Adrenal gland (tissue), 12 donors: Measurements from ENCODE around the gene SCN4A. TPM values are rescaled to one million over a fixed set of nuclear protein-coding genes. Genes with fewer than 3 reads are reported as not detected.
"Not testable (repeated sequence)": the region's sequence is repeated elsewhere in the genome, so short reads cannot be mapped to it uniquely, and the experiment has no call there.

ENCODE experiments used
- DNase-seq, 7 donors: peaks; one replicate each; pipeline ENCODE4 v3.0.0-alpha.2; 2019 to 2020
- H3K27ac ChIP-seq, 5 donors: fragments of 200-600 bp; sonication (generic) in 4 of 5; 1 replicate in 3 of 5; 2 replicates in 2 of 5; pipeline versions ENCODE4 v1.5.1 to v1.8.0; 2016 to 2020; ENCODE audit warnings: mild to moderate bottlenecking in 1 of 5
- H3K27me3 ChIP-seq: fragments of 200-600 bp; 2 replicates; pipeline ENCODE4 v1.8.0; 2021
- H3K36me3 ChIP-seq, 2 donors: fragments of 200-600 bp; replicated peaks in 1 of 2; 1 replicate in 1 of 2; 2 replicates in 1 of 2; pipeline versions ENCODE4 v1.5.1 to v1.8.0; 2018 to 2022
- H3K4me1 ChIP-seq, 2 donors: fragments of 200-600 bp; replicated peaks in 1 of 2; 1 replicate in 1 of 2; 2 replicates in 1 of 2; pipeline versions ENCODE4 v1.5.1 to v1.8.0; 2018 to 2021
- H3K4me3 ChIP-seq, 4 donors: fragments of 200-600 bp; sonication (generic) in 3 of 4; one replicate each; pipeline ENCODE4 v1.5.1; 2016 to 2018
- H3K9me3 ChIP-seq, 3 donors: fragments of 200-600 bp; sonication (generic) in 1 of 3; replicated peaks in 1 of 3; 1 replicate in 2 of 3; 2 replicates in 1 of 3; pipeline versions ENCODE4 v1.5.1 to v1.8.0; 2016 to 2021
- POLR2A ChIP-seq, 2 donors: fragments of 450-650 bp; IDR thresholded peaks; one replicate each; pipeline ENCODE4 v1.6.1; 2017; ENCODE audit warnings: antibody characterized with exemption in 2 of 2, mild to moderate bottlenecking in 2 of 2, moderate library complexity in 1 of 2
- WGBS, 4 donors: extraction: QIAGEN DNeasy Blood & Tissue Kit in 2 of 4; methylation state at CpG; one replicate each; pipeline versions ENCODE4 v1.1.5 to v1.1.7; 2013 to 2017; 5-methylcytosine and 5-hydroxymethylcytosine counted together
- intact Hi-C, 2 donors: fragments of 100-400 bp; cut with DNase I; formaldehyde crosslinking; loops; one replicate each; pipeline versions ENCODE4 v1.14.1 to v1.15.0; 2022 to 2023
- polyA plus RNA-seq, 3 donors: library from polyadenylated mRNA; stranded (reverse); fragments of 200-250 nt in 2 of 3; fragments of 350-450 nt in 1 of 3; fragmentation: Illumina TruSeq in 1 of 3; extraction: RNeasy Lipid Tissue Mini Kit (QIAGEN cat#74804) in 1 of 3; gene quantifications; one replicate each; pipeline ENCODE4 v1.2.3, GENCODE V29; 2013 to 2014
- total RNA-seq, 9 donors: library from RNA; depleted of rRNA in 4 of 9; stranded (reverse); fragments of >200 nt in 4 of 9; fragments of 120-200 nt in 1 of 9; fragmentation: NEBNext Ultra II Directional in 1 of 9; extraction: Animal tissue kit (Norgen Biotek cat#: 25700) in 1 of 9; gene quantifications; one replicate each; pipeline versions ENCODE4 v1.1.0 to v1.2.4, GENCODE V29; 2013 to 2023
- TF ChIP-seq, protein P1 (sequence below), 6 experiments: fragments of 450-650 bp in 4 of 6; fragments of 200-600 bp in 2 of 6; sonication (generic) in 1 of 6; IDR thresholded peaks; 1 replicate in 5 of 6; 2 replicates in 1 of 6; pipeline versions ENCODE4 v1.5.1 to v1.8.0; 2016 to 2021; ENCODE audit warnings: antibody characterized with exemption in 6 of 6, mild to moderate bottlenecking in 2 of 6, moderate library complexity in 1 of 6
- donor health status: healthy with polysubstance abuse.
- donor health status: Bipolar disorder and iron deficiency.
- donor health status: DM: yes; HTN: yes; CAD: no.
- donor health status: DM: no; HTN: no; CAD: no.
- donor health status: DM: no; HTN: no; CAD: no.
- donor health status: DM: yes; HTN: yes; CAD: no.

SCN4A gene
- total and polyA plus RNA-seq, 12 donors = 0.30 to 4.2 (median 1.5) TPM

- WGBS, 4 donors = 93 to 98% (median 95%) methylated on average over 2 to 7 of the region's 7 CpGs
- Histone ChIP-seq H3K4me3 (no peak overlapping the region), H3K4me1 (no peaks in the 10 kb centered on the region), H3K27ac (no peak overlapping the region), H3K27me3 (peaks cover 4% of the 10 kb centered on the region), H3K36me3 (no peaks in the 10 kb centered on the region), H3K9me3 (no peaks in the 10 kb centered on the region)
- intact Hi-C loops = loop anchor here (10.0 kb wide), 2 partner anchors 110 to 370 kb away; partner anchors contain the start of gene ICAM2 (in 1 of the 2)
- DNase-seq = no peak
- TF ChIP-seq, protein P1, sequence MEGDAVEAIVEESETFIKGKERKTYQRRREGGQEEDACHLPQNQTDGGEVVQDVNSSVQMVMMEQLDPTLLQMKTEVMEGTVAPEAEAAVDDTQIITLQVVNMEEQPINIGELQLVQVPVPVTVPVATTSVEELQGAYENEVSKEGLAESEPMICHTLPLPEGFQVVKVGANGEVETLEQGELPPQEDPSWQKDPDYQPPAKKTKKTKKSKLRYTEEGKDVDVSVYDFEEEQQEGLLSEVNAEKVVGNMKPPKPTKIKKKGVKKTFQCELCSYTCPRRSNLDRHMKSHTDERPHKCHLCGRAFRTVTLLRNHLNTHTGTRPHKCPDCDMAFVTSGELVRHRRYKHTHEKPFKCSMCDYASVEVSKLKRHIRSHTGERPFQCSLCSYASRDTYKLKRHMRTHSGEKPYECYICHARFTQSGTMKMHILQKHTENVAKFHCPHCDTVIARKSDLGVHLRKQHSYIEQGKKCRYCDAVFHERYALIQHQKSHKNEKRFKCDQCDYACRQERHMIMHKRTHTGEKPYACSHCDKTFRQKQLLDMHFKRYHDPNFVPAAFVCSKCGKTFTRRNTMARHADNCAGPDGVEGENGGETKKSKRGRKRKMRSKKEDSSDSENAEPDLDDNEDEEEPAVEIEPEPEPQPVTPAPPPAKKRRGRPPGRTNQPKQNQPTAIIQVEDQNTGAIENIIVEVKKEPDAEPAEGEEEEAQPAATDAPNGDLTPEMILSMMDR (IDR thresholded peaks at IDR 0.05) = no peak
- no peak for TF ChIP-seq POLR2A (IDR thresholded peaks at IDR 0.05)
Observed at GRCh38 chr17:63914471-63914870, 58.2 kb downstream of the SCN4A start.

GRCh38 chr17:63911657-63912100, 61.0 kb downstream of the SCN4A start:
- Histone ChIP-seq H3K27ac (no peak overlapping the region), H3K9me3 (no peaks in the 10 kb centered on the region), H3K4me1 (no peaks in the 10 kb centered on the region), H3K27me3 (peaks cover 4% of the 10 kb centered on the region), H3K4me3 (no peak overlapping the region), H3K36me3 (no peaks in the 10 kb centered on the region)
- intact Hi-C loops = loop anchor here (10.0 kb wide), 2 partner anchors 113 to 373 kb away; partner anchors contain the start of gene ICAM2 (in 1 of the 2)
- no peak for TF ChIP-seq POLR2A (IDR thresholded peaks at IDR 0.05)
- TF ChIP-seq, protein P1 (IDR thresholded peaks at IDR 0.05) = peak; percentile 45 to 90 (median 67)
- WGBS, 4 donors = 35 to 66% (median 42%) methylated on average over 5 to 8 of the region's 8 CpGs
- DNase-seq = peak in 5 of 7 donors; percentile 40 to 69 (median 55)

DNA sequence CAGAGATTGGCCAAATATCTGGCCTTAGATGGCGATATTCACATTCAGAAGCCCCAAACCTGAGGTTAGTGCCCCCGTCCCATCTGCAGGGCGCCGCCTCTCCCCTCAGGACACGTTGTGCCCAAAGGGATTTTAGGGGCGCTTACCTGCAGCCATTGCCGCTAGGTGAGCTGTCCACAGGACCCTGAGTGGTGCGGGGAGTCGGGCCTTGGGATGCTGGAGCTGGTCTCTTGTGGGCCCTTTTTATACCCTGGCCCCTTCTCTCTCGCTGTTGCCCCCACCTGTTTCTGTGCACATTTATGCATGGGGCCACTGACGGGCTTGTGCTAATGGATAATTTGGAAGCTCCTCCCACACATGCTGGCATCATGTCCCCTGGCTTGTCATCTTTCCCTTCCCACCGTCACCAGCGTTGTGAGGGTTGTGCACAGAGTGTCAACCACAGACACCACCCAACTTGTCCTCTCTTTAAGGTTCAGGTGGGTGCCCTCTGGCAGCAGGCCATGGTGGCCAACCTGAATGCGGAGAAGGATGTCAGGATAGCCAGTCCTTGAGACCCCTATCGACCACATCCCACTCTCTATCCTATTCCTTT, 61.6 kb downstream of the SCN4A start, which contains the start of gene CSHL1:
Gene CSHL1, minus strand, starts transcription at position 218 of the 595 bp plus-strand sequence. Its CDS starts 62 bp downstream, at position 156.
- no peak within 1 kb of the TSS for H3K4me3 ChIP-seq
- H3K36me3 ChIP-seq = no peaks in the 10 kb centered on the region
- DNase-seq = no peak
- peaks cover 4% of the 10 kb centered on the region for H3K27me3 ChIP-seq
- intact Hi-C loops = loop anchor here (10.0 kb wide), 2 partner anchors 114 to 374 kb away; partner anchors contain the start of gene ICAM2 (in 1 of the 2)
- H3K27ac ChIP-seq = no peak within 1 kb of the TSS
- 57 to 75% (median 66%) methylated on average over 12 to 15 of the region's 15 CpGs for WGBS, 4 donors
- TF ChIP-seq, protein P1 (IDR thresholded peaks at IDR 0.05) = no peak
- H3K4me1 ChIP-seq = no peaks in the 10 kb centered on the region
- H3K9me3 ChIP-seq = no peaks in the 10 kb centered on the region

GRCh38 chr17:63910096-63910495, 62.6 kb downstream of the SCN4A start:
- WGBS, 4 donors = 80 to 87% (median 83%) methylated on average over 13 to 14 of the region's 14 CpGs

DNA sequence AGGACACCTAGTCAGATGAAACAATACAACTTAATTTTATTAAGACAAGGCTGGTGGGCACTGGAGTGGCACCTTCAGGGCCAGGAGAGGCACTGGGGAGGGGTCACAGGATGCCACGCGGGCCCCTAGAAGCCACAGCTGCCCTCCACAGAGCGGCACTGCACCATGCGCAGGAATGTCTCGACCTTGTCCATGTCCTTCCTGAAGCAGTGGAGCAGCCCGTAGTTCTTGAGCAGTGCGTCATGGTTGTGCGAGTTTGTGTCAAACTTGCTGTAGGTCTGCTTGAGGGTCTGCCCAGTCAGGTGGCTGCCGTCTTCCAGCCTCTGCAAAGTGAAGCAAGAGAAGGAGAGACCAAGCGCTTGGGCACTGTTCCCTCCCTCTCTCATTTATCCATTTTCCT, 63.1 kb downstream of the SCN4A start:
- H3K9me3 ChIP-seq, H3K27me3 ChIP-seq, intact Hi-C loops, H3K36me3 ChIP-seq, H3K4me1 ChIP-seq, H3K4me3 ChIP-seq, H3K27ac ChIP-seq: not testable (repeated sequence)
- WGBS, 4 donors = 80 to 85% (median 83%) methylated on average over 5 to 10 of the region's 10 CpGs
- DNase-seq = peak in 1 of 7 donors; percentile 12

More at GRCh38 chr17:63910096-63910495, 62.6 kb downstream of the SCN4A start:
- DNase-seq = no peak
- no peaks in the 10 kb centered on the region for H3K36me3 ChIP-seq
- H3K27me3 ChIP-seq = peaks cover 4% of the 10 kb centered on the region
- no peak for TF ChIP-seq POLR2A (IDR thresholded peaks at IDR 0.05)
- TF ChIP-seq, protein P1 (IDR thresholded peaks at IDR 0.05) = no peak
- intact Hi-C loops = loop anchor here (10.0 kb wide), 2 partner anchors 115 to 375 kb away; partner anchors contain the start of gene ICAM2 (in 1 of the 2)
- no peaks in the 10 kb centered on the region for H3K9me3 ChIP-seq
- no peak overlapping the region for H3K27ac ChIP-seq
- H3K4me1 ChIP-seq = no peaks in the 10 kb centered on the region
- H3K4me3 ChIP-seq = no peak overlapping the region

DNA sequence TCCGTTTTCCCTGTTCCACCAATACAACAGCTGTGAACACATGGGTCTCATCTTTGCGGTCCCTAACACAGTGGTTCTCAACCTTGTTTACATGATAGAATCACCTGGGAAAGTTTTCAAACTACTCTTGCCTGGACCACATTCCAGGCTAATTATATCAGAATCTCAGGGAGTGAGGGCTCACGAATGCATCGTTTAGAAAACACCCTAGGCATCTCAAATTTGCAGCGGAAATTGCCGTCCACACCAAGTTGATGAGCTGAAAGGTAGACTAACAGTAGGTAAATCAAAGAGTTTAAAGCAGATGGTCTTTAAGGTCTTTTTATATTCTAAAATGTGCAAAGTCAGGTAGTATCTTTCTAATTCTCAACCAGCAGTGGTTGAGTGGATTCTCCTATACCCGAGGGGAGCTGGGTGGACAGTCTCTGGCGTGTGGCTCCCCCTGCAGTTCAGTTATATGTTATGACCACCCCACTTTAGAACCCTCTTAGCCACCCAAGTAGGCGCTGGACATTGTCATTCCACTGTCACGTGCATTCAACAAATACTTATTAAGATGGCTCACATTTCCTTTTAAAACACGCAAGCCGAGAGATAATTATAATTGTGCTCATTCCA, 65.4 kb downstream of the SCN4A start:
- intact Hi-C loops, H3K27me3 ChIP-seq, H3K36me3 ChIP-seq, H3K4me1 ChIP-seq, DNase-seq, H3K4me3 ChIP-seq, H3K27ac ChIP-seq, H3K9me3 ChIP-seq: not testable (repeated sequence)
- 76 to 85% (median 82%) methylated on average over 10 to 12 of the region's 12 CpGs for WGBS, 4 donors

DNA sequence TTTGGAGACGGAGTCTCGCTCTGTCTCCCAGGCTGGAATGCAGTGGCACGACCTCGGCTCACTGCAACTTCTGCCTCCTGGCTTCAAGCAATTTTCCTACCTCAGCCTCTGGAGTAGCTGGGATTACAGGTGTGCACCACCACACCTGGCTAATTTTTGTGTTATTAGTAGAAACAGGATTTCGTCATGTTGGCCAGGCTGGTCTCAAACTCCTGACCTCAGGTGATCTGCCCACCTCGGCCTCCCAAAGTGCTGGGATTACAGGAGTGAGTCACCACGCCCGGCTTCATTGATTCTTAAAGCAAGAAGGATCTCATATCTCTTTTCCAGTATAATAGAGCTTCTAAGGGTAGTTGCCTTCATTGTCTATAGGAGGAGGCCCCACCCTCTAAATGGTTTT, 67.9 kb downstream of the SCN4A start:
- H3K4me3 ChIP-seq, DNase-seq, H3K27ac ChIP-seq, intact Hi-C loops, H3K27me3 ChIP-seq, H3K4me1 ChIP-seq, H3K36me3 ChIP-seq, H3K9me3 ChIP-seq: not testable (repeated sequence)
- WGBS, 4 donors = 93 to 96% (median 93%) methylated on average over 8 of the region's 8 CpGs
